AML-193 (cell line): ENCODE data around the gene IQSEC1.

Source experiments
- DNase-seq, 2 experiments: peaks; one replicate each; lab custom pipeline; 2025; lab: John Stamatoyannopoulos, UW

The IQSEC1 gene

DNA sequence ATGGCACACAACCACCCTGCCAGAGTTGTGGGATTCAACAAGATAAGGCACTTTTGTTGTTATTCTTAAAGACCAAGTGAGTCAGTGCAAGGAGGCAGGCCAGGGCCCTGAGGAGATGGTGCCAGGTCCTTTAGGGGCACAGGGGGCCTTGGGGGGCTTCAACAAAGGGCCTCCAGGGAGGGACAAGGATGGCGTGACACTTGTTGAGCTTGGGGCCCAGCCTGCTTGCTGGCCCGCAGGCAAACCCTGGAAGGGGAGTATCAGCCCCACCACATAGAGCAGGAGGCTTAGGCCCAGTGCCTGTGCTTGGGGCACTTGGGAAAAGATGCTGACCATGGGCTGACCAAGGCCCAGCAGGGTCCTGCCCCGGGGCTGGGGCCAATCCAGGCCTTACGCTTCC lies 5.5 kb downstream of the IQSEC1 start:
- no peak for DNase-seq

DNA sequence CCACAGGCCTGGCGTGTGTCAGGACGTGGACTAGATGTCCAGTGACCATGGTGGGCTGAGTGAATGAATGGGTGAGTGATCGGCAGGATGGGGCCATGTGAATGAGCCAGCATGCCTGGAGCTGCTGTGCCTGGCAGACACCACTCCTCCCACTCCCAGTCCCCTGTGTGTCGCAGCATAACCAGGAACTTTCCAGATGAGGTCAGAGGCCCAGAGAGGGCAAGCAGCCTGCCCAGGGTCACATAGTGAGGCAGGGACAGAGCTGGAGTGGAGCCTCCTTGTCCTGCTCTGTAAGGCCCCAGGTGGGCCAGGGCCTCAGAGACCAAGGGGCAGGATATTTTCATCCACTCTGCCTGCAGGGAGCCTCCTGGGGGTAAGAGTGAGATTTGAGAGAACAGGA lies 6.4 kb downstream of the IQSEC1 start:
- DNase-seq: no peak

DNA sequence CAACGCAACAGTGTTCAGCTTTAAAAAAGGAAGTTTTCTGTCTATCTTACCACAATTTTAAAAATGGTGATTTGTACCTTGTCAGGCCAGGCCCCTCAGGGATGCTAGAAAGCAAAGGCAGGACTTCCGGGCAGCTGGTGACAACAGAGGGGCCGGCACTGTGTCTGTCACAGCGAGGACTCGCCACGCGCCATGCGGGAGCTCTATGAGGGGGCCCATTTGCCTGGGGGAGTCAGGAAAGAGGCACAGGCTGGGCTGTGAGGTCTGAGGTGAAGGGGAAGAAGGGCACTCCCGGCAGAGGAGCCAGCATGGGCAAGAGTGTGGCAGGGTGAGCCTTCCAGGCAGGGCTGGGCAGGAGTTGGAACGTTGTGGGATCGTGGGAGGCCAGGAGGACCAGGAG lies 7.0 kb downstream of the IQSEC1 start:
- DNase-seq: no peak

DNA sequence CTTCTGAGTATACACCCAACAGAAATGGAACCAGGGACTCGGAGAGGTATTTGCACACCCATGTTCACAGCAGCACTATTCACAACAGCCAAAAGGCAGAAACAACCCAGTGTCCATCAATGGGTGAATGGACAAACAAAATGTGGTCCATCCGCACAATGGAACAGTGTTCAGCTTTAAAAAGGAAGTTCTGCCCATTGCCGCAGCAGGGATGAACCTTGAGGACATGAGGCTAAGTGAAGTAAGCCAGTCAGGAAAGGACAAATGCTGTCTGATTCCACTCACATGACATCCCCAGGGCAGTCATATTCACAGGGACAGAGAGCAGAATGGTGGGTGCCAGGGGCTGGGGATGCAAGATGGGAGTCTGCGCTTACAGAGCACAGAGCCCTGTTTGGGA lies 7.5 kb downstream of the IQSEC1 start:
- DNase-seq: no peak

DNA sequence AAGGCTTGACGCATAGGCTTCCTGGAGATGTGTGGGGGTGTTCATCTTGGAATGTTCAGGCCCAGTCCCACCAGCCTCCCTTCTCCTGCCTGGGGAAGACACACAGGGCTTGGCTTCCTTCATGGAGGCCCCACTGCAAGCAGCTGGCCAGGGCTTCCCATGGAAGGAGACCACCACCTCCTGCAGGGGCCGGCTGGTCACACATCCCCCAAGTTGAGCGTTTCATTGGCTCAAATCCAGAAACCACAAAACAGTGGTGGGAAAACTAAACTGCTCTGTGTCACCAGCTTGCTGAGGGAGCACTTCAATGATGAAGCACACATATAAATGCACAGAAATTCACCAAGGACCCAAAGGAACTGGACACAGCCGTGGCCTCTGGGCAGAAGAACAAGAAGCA lies 8.3 kb downstream of the IQSEC1 start:
- DNase-seq: no peak

DNA sequence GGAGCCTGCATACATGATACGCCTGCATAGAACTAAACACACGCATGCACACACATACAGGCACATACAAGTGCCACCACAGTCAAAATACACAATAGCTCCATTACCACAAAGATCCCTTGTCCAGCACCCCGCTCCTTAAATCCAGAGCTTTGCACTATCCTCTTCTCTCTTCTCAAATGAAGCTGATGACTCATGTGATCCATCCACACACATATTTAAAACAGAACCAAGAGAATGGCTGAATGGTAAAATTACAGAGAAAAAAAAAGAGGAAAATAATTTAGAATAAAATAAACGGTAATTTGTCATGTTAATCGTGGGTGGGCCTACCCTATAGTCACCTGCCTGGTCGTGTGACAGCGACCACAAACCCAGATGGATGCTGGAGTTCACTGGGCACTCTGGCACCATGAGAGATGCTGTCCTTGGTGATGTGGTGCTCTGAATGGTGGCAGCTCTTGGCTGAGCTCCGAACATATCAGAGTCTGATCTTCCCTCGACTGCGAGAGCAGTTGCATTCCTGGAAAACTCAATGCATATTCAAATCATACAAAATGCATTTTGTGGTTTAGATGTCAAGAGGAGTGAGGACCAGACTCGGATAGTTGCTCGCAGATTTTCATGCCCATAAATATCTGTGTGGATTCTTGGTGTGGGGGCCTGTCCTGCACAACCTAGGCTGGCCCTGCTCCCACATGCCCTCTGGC lies 8.9 kb downstream of the IQSEC1 start:
- no peak for DNase-seq

DNA sequence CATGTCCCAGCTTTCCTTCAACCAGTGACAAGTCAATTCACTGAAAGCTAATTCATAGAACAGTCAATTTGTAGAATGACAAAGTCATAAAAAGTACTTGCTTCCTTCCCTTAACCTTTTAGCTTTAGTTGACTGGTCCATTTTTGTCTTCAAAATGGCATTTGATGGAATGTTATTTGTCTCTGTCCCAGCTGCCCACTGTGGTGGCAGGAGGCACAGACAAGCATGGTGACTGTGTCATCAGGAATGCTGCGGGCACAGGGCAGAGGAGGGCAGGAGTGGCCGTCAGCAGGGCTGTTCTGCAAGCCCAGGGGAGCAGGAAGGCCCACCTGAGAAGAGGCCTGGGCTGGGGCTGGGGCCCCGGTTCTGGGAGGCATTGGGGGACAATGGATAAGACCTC lies 10.0 kb downstream of the IQSEC1 start:
- DNase-seq: no peak

DNA sequence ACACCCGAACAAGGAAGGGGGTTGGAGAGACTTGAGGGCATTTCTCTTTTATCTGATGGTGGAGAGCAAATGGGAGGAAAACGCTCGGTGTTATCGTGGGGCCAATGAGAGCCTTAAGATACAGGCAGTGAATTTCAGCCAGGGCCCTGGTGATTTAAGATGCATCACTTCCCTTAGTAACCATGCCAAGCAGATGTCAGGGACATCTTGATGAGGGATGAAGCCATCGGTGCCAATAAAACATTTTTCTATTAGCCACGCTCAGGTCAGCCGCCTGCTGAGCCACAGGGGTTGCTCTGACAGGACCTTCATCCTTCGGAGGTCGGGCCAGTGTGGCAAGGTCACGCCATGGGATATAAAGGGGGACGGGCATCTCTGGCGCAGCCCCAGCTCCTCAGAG lies 10.6 kb downstream of the IQSEC1 start:
- DNase-seq: no peak

DNA sequence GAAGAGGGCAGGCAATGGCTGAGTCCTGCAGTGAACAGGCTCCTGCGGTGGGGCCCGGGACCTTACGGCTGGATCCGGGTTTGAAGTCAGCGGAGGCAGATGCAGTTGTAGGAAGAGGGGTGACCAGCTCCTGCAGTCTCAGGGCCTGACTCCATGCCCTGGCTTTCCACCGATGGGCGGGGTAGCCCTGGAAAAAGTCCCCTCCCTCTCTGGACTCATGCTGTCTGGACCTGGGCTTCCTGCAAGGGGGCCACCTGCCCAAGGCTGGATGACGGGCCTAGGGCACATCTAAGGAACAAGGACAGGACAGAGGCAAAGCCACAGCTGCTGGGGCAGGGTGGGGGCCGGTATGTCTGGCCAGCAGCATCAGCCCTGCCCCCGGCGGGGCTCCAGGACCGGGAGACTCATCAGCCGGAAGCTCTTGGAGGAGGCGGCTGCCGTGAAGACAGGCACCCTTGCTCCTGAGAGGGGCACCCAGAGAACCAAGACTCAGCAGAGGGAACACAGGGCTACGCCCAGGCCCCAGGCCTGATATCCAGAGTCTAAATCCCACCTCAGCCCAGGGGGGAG lies 12.8 kb downstream of the IQSEC1 start:
- no peak for DNase-seq

DNA sequence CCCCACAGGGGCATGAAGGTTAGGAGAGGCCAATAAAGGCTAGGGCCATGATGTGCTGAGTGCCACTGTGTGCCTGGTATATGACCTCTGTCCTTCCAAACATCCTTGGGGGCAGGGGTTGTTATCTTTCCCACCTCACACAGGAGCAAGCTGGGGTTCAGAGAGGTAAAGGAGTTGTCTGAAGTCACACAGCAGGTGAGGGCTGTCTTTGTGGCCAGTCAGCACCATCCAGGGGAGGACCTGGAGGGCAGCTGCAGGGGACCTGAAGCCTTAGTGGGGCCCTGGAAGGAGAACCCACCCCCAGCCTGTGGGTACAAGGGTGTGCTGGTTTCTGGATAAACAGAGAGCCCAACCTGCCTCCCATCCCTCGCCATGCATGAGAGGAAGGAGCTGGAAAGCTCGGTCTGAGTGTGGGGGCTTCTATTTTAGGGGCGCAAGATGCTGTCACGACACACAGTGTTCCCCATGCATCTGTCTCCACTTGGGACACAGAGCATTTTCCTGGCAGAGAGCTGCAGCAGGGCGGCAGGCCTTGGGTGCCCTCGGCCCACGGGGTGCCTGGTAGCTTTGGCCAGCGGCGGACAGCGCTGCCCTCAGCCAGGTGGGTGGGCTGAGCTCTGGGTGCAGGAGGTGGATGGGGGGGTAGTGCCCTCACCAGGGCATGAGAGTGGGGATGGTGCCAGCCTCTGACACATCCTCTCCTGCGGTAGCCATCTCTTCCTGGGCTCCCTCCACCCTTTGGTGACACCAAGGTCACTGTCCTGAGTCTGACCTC lies 14.7 kb downstream of the IQSEC1 start:
- no peak for DNase-seq

DNA sequence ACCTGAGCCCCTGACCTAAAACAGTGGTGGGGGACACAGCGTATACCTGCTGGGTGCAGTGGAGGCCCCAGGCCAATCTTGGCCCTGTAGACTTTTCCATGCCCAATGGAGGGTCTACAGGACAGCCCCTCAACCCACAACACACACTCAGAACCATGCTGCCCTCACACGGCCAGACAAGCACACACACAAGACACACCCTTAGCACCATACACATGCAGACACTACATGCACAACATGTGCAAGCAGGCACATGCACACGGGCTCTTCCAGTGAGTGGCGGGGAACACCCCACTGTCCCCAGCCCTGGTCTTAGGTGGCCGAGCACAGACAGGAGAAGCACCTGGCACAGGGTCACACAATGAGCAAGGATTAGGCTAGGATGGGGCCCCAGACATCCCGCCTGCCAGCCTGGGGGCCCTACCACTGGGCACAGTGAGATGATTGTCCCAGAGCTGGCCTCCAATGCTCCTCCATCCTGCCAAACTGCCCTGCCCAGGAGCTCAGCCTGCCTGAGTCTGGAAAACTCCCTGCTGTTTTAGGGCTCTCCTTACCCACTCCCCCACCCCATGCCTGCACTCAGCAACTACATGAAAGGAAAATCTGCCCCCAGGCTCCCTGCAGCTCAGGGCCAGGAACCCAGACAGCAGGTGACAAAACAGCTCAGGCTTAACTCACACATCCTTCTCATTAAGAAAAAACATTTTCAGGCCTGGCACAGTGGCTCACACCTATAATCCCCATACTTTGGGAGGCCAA lies 15.8 kb downstream of the IQSEC1 start:
- DNase-seq: no peak

DNA sequence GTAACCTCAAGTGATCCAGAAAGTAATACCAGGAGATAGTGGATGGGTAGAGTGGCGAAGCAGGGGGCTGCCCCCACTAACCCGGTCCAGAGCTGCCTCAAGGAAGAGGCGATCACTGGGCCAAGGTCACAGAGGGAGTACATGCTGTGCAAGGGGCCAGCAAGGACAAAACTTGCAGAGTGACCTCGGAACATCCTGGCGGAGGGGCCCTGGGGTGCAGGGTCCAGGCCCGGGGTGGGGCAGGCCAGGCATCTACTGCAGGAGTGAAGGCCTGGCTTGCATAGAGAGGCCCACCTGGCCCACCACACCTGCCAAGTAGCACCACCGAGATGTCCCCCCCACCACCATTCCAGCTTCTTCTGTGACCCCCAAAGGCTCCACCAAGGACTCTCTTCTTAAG lies 17.6 kb downstream of the IQSEC1 start:
- DNase-seq: no peak

DNA sequence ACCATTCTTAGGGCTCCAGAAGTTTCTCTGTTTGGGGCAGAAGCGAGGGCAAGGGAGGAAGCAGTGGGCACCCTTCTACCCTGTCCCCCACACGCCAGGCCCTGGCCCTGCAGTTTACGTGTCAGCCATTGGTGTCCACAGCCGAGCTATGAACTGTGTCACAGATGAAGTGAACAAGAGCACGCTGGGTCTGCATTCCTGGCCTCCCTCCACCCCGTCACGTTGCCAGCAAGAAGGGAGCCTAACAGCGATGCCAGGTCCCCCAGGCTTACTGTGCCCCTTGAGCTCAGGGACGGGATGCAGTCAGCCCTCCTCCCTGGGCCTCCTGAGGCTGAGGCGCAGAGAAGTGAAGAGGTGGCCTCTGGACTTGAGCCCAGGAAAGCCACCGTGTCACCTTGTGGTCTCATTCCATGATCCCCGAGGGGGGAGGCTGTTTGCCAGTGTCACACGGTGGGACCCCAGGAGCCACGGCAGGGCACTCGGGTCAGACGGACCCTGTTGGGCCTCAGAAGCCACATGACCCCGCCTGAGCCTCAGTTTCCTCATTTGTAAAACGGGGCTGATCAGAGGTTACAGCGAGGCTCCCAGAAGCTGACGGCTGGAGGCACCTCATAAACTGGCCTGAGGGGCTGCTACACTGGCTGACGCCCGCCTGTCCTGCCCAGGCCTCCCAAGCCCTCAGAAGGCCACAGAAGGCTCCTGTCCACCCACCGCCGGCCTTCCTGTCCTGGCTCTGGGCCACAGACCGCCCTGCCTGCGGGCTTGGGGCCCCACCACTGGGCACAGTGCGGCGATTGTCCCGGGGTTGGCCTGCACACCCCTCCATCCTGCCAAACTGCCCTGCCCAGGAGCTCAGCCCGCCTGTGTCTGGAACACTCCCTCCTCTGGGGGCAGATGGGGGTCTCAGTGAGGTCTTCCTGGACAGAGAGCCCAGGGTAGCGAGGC lies 18.6 kb downstream of the IQSEC1 start:
- no peak for DNase-seq

DNA sequence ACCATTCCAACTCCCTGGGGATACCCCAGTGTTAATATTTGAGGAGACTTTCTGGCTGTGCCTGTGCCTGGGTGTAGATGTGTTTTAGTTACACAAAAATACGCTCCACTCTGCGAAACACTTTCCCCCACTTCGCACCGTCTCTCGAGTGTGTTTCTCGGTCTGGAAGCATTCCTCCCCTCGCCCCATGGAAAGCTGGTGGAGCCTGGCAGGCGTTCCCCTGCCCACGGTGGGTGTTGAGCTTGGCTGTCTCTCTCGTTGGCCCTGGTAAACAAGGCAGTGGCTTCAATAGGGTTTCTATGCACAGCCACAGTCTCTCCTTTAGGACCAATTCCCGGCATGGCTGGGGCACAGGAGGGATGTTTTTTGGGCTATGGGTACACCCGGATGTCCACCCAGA lies 19.3 kb downstream of the IQSEC1 start:
- no peak for DNase-seq

DNA sequence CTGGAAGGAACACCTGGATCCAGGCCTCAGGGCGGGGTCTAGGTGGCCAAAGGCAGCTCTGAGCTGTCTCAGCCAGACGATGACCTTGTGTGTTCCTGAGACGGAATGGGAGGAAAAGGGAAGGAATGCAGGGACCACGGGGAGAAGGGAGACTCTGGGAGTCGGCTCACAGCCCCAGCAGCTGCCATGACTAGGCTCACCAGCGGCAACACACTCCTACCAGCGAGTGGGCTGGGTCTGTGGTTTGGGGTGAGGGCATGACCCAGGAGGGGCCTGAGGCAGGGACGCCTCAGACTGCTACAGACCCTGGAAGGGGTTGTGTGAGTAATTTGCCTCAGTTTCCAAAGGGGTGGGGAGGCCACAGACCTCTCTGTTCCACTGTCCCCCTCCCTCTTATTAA lies 19.8 kb downstream of the IQSEC1 start:
- DNase-seq: no peak

DNA sequence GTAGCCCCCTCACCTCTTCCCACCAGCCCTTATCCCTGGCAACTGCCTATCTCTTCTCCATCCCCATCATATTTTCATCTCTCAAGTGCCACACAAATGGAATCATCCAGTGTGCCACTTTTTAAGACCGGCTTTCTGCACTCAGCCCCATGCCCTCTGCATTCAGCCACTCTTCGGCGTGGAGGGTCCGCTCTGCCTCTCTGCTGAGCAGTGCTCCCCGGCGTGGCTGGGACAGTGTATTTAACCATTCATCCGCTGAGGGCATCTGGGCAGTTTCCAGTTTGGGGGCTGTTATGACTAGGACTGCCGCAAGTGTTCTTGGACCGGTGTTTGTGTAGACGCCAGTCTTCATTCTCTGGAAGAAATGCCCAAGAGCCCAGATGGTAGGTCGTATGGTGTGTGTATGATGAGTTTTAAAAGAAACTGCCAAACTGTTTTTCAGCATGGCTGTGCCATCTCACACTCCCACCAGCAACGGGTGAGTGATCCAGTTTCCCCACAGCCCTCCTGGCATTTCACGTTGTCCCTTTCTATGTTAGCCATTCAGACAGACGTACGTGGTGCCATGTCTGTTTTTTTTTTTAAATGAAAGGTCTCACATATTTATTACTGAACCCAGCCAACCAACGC lies 20.9 kb downstream of the IQSEC1 start:
- no peak for DNase-seq

DNA sequence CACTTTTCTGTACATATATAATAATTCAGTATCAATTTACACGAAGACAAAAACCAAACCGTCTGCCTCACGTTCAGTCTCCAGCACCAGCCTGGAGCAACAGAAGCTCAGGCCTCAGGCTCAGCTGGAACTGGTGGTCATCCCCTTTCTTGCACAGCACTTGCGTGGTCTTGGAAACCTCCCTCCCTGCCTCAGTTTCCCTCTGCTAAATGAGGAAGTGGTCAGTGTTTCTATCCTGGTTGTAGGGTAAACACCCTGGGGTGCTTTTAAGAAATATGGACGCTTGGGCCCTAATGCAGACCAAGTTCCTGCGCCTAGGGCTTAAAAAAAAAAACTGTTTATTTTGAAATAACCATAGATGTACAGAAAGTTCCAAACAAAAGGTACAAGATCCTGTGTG lies 21.6 kb downstream of the IQSEC1 start:
- no peak for DNase-seq

DNA sequence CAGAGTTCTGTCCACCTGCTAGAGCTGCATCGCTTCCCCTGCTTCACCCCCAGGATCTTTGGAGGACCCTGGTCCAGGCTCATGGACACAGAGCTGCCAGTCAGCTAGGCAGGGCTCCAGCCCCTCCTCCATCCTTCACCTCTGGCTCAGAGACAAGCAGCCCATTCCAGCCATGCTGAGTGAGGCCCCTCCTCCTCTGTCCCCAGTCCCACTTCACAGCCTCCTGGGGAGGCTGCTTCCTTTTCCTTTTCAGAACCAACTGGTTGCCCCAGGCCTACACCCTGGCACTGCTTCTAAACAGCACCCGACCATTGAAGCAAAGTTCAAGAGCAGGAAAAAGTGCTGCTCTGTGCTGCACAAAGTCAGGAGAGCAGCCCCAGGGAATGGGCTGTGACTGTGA lies 22.2 kb downstream of the IQSEC1 start:
- DNase-seq: no peak

DNA sequence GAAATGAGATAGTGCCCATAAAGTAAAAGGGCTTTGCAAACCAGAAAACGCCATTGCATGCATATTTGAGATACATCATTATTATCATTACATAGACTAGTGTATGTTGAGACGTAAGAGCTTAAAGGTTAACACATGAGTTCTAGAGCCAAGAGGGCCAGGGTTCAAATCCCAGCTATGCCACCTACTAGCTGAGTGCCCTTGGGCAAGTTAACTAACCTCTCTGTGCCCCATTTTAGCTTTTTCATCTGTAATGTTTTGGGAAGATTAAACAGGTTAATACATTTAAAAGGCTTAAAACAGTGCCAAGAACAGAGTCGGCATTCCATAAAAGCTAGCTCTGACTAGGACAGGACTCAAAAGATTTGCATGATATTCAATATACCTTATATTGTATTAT lies 22.8 kb downstream of the IQSEC1 start:
- no peak for DNase-seq

DNA sequence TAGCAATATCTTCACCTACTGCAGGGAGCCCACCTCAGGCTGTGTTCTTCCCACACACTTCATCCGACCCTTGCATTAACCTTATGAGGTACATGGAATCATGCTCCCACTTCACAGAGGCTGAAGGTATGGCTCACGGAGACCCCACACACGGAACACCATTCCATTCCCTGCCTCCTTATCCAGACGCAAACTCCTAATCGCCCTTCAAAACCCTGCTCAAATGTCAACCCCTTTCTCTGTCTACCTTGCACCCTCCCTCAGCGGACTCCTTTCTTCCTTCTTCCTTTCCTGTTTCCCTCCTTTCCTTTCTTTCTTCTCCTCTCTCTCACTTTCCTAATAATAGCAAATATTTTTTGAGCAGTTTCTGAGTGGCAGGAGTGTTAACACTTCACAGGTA lies 23.8 kb downstream of the IQSEC1 start:
- no peak for DNase-seq
